Measurements from ENCODE around the gene LYPD6B. TPM values are rescaled to one million over a fixed set of nuclear protein-coding genes. Genes with fewer than 3 reads are reported as not detected.

LYPD6B gene
- total and polyA plus RNA-seq, 2 experiments from 2014 or later = 1.7 to 3.6 TPM

DNA sequence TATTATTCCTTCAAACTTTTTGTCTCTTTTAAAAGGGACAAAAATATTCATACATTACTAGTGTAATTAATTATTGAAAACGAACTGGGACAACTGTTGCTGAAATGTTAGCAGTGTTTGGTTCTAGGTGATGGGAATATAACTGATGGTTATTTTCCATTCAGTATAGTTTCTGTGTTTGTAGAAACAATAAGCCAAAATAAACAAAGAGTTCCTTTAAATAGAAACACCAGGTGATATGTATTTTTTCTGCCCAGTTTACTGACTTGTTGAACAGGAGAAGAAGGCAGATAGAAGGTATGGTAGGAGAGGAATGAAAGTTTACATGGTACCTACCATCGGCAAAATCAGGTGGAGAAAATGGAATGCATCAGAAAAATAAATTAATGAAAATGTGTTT lies 74.2 kb downstream of the LYPD6B start (continued):
- TF ChIP-seq, protein P1, sequence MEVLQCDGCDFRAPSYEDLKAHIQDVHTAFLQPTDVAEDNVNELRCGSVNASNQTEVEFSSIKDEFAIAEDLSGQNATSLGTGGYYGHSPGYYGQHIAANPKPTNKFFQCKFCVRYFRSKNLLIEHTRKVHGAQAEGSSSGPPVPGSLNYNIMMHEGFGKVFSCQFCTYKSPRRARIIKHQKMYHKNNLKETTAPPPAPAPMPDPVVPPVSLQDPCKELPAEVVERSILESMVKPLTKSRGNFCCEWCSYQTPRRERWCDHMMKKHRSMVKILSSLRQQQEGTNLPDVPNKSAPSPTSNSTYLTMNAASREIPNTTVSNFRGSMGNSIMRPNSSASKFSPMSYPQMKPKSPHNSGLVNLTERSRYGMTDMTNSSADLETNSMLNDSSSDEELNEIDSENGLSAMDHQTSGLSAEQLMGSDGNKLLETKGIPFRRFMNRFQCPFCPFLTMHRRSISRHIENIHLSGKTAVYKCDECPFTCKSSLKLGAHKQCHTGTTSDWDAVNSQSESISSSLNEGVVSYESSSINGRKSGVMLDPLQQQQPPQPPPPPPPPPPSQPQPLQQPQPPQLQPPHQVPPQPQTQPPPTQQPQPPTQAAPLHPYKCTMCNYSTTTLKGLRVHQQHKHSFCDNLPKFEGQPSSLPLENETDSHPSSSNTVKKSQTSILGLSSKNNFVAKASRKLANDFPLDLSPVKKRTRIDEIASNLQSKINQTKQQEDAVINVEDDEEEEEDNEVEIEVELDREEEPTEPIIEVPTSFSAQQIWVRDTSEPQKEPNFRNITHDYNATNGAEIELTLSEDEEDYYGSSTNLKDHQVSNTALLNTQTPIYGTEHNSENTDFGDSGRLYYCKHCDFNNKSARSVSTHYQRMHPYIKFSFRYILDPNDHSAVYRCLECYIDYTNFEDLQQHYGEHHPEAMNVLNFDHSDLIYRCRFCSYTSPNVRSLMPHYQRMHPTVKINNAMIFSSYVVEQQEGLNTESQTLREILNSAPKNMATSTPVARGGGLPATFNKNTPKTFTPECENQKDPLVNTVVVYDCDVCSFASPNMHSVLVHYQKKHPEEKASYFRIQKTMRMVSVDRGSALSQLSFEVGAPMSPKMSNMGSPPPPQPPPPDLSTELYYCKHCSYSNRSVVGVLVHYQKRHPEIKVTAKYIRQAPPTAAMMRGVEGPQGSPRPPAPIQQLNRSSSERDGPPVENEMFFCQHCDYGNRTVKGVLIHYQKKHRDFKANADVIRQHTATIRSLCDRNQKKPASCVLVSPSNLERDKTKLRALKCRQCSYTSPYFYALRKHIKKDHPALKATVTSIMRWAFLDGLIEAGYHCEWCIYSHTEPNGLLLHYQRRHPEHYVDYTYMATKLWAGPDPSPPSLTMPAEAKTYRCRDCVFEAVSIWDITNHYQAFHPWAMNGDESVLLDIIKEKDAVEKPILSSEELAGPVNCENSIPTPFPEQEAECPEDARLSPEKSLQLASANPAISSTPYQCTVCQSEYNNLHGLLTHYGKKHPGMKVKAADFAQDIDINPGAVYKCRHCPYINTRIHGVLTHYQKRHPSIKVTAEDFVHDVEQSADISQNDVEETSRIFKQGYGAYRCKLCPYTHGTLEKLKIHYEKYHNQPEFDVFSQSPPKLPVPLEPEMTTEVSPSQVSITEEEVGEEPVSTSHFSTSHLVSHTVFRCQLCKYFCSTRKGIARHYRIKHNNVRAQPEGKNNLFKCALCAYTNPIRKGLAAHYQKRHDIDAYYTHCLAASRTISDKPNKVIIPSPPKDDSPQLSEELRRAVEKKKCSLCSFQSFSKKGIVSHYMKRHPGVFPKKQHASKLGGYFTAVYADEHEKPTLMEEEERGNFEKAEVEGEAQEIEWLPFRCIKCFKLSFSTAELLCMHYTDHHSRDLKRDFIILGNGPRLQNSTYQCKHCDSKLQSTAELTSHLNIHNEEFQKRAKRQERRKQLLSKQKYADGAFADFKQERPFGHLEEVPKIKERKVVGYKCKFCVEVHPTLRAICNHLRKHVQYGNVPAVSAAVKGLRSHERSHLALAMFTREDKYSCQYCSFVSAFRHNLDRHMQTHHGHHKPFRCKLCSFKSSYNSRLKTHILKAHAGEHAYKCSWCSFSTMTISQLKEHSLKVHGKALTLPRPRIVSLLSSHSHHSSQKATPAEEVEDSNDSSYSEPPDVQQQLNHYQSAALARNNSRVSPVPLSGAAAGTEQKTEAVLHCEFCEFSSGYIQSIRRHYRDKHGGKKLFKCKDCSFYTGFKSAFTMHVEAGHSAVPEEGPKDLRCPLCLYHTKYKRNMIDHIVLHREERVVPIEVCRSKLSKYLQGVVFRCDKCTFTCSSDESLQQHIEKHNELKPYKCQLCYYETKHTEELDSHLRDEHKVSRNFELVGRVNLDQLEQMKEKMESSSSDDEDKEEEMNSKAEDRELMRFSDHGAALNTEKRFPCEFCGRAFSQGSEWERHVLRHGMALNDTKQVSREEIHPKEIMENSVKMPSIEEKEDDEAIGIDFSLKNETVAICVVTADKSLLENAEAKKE (CRISPR knock-in tag; IDR thresholded peaks at IDR 0.05) = no peak
- TF ChIP-seq, protein P2, sequence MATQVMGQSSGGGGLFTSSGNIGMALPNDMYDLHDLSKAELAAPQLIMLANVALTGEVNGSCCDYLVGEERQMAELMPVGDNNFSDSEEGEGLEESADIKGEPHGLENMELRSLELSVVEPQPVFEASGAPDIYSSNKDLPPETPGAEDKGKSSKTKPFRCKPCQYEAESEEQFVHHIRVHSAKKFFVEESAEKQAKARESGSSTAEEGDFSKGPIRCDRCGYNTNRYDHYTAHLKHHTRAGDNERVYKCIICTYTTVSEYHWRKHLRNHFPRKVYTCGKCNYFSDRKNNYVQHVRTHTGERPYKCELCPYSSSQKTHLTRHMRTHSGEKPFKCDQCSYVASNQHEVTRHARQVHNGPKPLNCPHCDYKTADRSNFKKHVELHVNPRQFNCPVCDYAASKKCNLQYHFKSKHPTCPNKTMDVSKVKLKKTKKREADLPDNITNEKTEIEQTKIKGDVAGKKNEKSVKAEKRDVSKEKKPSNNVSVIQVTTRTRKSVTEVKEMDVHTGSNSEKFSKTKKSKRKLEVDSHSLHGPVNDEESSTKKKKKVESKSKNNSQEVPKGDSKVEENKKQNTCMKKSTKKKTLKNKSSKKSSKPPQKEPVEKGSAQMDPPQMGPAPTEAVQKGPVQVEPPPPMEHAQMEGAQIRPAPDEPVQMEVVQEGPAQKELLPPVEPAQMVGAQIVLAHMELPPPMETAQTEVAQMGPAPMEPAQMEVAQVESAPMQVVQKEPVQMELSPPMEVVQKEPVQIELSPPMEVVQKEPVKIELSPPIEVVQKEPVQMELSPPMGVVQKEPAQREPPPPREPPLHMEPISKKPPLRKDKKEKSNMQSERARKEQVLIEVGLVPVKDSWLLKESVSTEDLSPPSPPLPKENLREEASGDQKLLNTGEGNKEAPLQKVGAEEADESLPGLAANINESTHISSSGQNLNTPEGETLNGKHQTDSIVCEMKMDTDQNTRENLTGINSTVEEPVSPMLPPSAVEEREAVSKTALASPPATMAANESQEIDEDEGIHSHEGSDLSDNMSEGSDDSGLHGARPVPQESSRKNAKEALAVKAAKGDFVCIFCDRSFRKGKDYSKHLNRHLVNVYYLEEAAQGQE (IDR thresholded peaks at IDR 0.05; ENCODE audit: unreplicated experiment) = no peak
- TF ChIP-seq POLR2AphosphoS5 (IDR thresholded peaks at IDR 0.05; ENCODE audit: low read depth) (no peak), JUNB (IDR thresholded peaks at IDR 0.05; ENCODE audit: unreplicated experiment) (no peak)

DNA sequence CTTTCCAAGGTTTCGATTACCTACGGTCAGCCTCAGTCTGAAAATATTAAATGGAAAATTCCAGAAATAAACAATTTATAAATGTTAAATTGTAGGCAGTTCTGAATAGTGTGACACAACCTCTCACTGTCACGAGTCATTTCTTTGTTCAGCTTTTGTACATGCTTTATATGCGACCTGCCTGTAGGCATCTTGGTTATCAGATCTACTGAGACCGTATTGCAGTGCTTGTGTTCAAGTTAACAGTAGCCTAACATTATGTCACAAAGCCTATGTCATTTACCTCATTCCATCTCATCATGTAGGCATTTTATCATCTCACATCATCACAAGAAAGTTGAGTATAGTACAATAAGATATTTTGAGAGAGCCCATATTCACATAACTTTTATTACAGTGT lies 77.3 kb downstream of the LYPD6B start:
- H3K36me3 ChIP-seq (ENCODE audit: insufficient read depth) = no peaks in the 10 kb centered on the region
- Mint-ChIP-seq H3K27me3 (ENCODE audit: insufficient read depth, low read depth, poor library complexity) (no peaks in the 10 kb centered on the region), H3K9me3 (no peaks in the 10 kb centered on the region), H3K36me3 (ENCODE audit: low read depth) (no peaks in the 10 kb centered on the region), H3K4me3 (no peak overlapping the region), H3K4me1 (no peaks in the 10 kb centered on the region), H3K27ac (no peak overlapping the region)
- DNase-seq (ENCODE audit: low spot score) (no peak), ATAC-seq (no peak)
- H3K4me3 ChIP-seq = no peak overlapping the region
- H3F3A ChIP-seq (replicated peaks; ENCODE audit: low read depth) = no peaks in the 10 kb centered on the region
- no peaks in the 10 kb centered on the region for H3K27me3 ChIP-seq (ENCODE audit: insufficient read depth)
- no peak overlapping the region for H3K4me2 ChIP-seq
- no peaks in the 10 kb centered on the region for H4K20me1 ChIP-seq (replicated peaks; ENCODE audit: insufficient read depth)
- H3K79me2 ChIP-seq (replicated peaks; ENCODE audit: insufficient read depth) = no peaks in the 10 kb centered on the region
- H2AFZ ChIP-seq = no peak overlapping the region
- no peak overlapping the region for H3K27ac ChIP-seq (ENCODE audit: low read depth)
- TF ChIP-seq POLR2AphosphoS5 (IDR thresholded peaks at IDR 0.05; ENCODE audit: low read depth) (no peak), STAT1 (IDR thresholded peaks at IDR 0.05; ENCODE audit: unreplicated experiment) (no peak), JUNB (IDR thresholded peaks at IDR 0.05; ENCODE audit: unreplicated experiment) (no peak)
- TF ChIP-seq, protein P3, sequence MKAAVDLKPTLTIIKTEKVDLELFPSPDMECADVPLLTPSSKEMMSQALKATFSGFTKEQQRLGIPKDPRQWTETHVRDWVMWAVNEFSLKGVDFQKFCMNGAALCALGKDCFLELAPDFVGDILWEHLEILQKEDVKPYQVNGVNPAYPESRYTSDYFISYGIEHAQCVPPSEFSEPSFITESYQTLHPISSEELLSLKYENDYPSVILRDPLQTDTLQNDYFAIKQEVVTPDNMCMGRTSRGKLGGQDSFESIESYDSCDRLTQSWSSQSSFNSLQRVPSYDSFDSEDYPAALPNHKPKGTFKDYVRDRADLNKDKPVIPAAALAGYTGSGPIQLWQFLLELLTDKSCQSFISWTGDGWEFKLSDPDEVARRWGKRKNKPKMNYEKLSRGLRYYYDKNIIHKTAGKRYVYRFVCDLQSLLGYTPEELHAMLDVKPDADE (IDR thresholded peaks at IDR 0.05) = no peak
- TF ChIP-seq, protein P4, sequence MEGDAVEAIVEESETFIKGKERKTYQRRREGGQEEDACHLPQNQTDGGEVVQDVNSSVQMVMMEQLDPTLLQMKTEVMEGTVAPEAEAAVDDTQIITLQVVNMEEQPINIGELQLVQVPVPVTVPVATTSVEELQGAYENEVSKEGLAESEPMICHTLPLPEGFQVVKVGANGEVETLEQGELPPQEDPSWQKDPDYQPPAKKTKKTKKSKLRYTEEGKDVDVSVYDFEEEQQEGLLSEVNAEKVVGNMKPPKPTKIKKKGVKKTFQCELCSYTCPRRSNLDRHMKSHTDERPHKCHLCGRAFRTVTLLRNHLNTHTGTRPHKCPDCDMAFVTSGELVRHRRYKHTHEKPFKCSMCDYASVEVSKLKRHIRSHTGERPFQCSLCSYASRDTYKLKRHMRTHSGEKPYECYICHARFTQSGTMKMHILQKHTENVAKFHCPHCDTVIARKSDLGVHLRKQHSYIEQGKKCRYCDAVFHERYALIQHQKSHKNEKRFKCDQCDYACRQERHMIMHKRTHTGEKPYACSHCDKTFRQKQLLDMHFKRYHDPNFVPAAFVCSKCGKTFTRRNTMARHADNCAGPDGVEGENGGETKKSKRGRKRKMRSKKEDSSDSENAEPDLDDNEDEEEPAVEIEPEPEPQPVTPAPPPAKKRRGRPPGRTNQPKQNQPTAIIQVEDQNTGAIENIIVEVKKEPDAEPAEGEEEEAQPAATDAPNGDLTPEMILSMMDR (conservative IDR thresholded peaks at IDR 0.05; ENCODE audit: low read depth in 2 of 2) = no peak
- no peaks in the 10 kb centered on the region for H3K4me1 ChIP-seq (ENCODE audit: insufficient read depth)
- H3K9me2 ChIP-seq (ENCODE audit: insufficient read depth) = no peaks in the 10 kb centered on the region; the same call in none of the 2 replicates
